Loucy (cell line): ENCODE results near the gene TLK1.

ENCODE experiments used
- H2AFZ ChIP-seq: fragments of 200-600 bp; sonication (generic); 2 replicates; pipeline ENCODE4 v1.6.0; 2016; ENCODE audit warnings: antibody characterized with exemption, mild to moderate bottlenecking, low read length, moderate library complexity
- H3F3A ChIP-seq: fragments of 200-600 bp; 2 replicates; pipeline ENCODE4 v1.6.0; 2016; ENCODE audit warnings: antibody characterized with exemption, low read depth, mild to moderate bottlenecking
- H3K27me3 ChIP-seq: fragments of 200-600 bp; sonication (generic); 2 replicates; pipeline ENCODE4 v1.6.1; 2014; ENCODE audit warnings: low read length, mild to moderate bottlenecking; ENCODE audit not compliant: insufficient read depth, poor library complexity, severe bottlenecking
- H3K36me3 ChIP-seq: fragments of 200-600 bp; sonication (generic); 2 replicates; pipeline ENCODE4 v1.6.1; 2016; ENCODE audit warnings: low read length; ENCODE audit not compliant: insufficient read depth
- H3K4me1 ChIP-seq: fragments of 200-600 bp; sonication (generic); 2 replicates; pipeline ENCODE4 v1.5.1; 2014; ENCODE audit warnings: low read length, mild to moderate bottlenecking; ENCODE audit not compliant: insufficient read depth, poor library complexity, severe bottlenecking
- H3K4me2 ChIP-seq: fragments of 200-600 bp; sonication (generic); 2 replicates; pipeline ENCODE4 v1.6.0; 2014; ENCODE audit warnings: antibody characterized with exemption, low read length, low read depth, mild to moderate bottlenecking; ENCODE audit not compliant: poor library complexity, severe bottlenecking
- H3K4me3 ChIP-seq: fragments of 200-600 bp; sonication (generic); 2 replicates; pipeline ENCODE4 v1.5.1; 2014; ENCODE audit warnings: low read length, mild to moderate bottlenecking, mixed read lengths; ENCODE audit not compliant: poor library complexity, severe bottlenecking
- H3K79me2 ChIP-seq: fragments of 200-600 bp; sonication (generic); 2 replicates; pipeline ENCODE4 v1.6.1; 2014; ENCODE audit warnings: low read length; ENCODE audit not compliant: insufficient read depth
- H3K9ac ChIP-seq: fragments of 200-600 bp; sonication (generic); 2 replicates; pipeline ENCODE4 v1.6.0; 2014; ENCODE audit warnings: mild to moderate bottlenecking, low read depth, low read length, moderate library complexity; ENCODE audit not compliant: poor library complexity, severe bottlenecking
- H3K9me2 ChIP-seq: fragments of 200-600 bp; sonication (generic); replicated peaks from 2 replicates; pipeline ENCODE4 v1.6.1; 2016; ENCODE audit warnings: low read depth, low read length, mixed read lengths
- H3K9me3 ChIP-seq: fragments of 200-600 bp; sonication (generic); 2 replicates; pipeline ENCODE4 v1.6.1; 2014; ENCODE audit warnings: mild to moderate bottlenecking, antibody characterized with exemption, low read length, low read depth; ENCODE audit not compliant: insufficient read depth
- H4K20me1 ChIP-seq: fragments of 200-600 bp; sonication (generic); 2 replicates; pipeline ENCODE4 v1.6.0; 2014; ENCODE audit warnings: antibody characterized with exemption, low read length, mild to moderate bottlenecking; ENCODE audit not compliant: insufficient read depth, poor library complexity, severe bottlenecking
- EZH2phosphoT487 ChIP-seq: fragments of 200-600 bp; IDR thresholded peaks from 2 replicates; pipeline ENCODE4 v1.6.1; 2018; ENCODE audit warnings: antibody characterized with exemption, mild to moderate bottlenecking, moderate library complexity, borderline replicate concordance
- TF ChIP-seq, protein P1 (sequence below): fragments of 200-600 bp; sonication (generic); conservative IDR thresholded peaks from 2 replicates; pipeline ENCODE4 v1.5.1; 2014; ENCODE audit warnings: mild to moderate bottlenecking, antibody characterized with exemption, low read length

TLK1 gene

GRCh38 chr2:171169333-171169732 lies 8.6 kb upstream of the TLK1 start:
- Histone ChIP-seq H3K79me2 (no peaks in the 10 kb centered on the region), H4K20me1 (no peaks in the 10 kb centered on the region), H2AFZ (no peak overlapping the region), H3K9me2 (no peaks in the 10 kb centered on the region), H3K4me2 (no peak overlapping the region), H3K36me3 (no peaks in the 10 kb centered on the region), H3K4me1 (no peaks in the 10 kb centered on the region), H3K4me3 (no peak overlapping the region), H3K9ac (no peak overlapping the region), H3K27me3 (no peaks in the 10 kb centered on the region), H3F3A (no peaks in the 10 kb centered on the region), H3K9me3 (no peaks in the 10 kb centered on the region)
- TF ChIP-seq EZH2phosphoT487: no peak
- TF ChIP-seq, protein P1, sequence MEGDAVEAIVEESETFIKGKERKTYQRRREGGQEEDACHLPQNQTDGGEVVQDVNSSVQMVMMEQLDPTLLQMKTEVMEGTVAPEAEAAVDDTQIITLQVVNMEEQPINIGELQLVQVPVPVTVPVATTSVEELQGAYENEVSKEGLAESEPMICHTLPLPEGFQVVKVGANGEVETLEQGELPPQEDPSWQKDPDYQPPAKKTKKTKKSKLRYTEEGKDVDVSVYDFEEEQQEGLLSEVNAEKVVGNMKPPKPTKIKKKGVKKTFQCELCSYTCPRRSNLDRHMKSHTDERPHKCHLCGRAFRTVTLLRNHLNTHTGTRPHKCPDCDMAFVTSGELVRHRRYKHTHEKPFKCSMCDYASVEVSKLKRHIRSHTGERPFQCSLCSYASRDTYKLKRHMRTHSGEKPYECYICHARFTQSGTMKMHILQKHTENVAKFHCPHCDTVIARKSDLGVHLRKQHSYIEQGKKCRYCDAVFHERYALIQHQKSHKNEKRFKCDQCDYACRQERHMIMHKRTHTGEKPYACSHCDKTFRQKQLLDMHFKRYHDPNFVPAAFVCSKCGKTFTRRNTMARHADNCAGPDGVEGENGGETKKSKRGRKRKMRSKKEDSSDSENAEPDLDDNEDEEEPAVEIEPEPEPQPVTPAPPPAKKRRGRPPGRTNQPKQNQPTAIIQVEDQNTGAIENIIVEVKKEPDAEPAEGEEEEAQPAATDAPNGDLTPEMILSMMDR: no peak

DNA sequence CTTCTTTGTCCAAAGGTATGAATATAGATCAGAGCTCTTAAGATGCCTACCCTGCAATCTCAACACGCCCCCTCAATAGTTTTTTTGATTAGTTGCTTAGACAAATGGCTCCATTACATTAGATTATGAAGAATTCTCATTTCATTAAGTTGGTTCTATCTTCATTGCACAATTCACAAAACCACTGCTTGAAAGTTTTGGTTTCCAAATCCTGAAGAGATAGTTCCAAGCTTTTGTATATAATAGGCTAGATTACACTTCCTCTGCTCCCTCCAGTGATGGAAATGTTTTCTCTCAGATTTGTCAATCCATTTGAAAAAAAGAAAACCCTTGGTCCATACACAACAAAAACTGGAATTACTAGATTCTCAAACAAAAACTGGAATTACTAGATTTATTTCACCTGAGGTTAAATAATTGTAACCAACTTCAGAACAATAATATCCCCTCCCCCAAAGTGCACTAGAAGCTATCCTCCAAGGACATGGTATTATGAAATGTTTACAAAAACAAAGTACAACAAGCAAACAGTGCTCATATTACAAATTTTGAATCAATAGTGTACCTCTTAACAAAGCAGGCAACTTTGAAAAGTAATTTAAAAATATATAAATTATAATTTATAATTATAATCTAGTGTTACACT lies 6.8 kb upstream of the TLK1 start:
- Histone ChIP-seq H3K9me2 (no peaks in the 10 kb centered on the region), H3F3A (peaks cover 6% of the 10 kb centered on the region; the same call in 1 of the 2 replicates), H3K27me3 (no peaks in the 10 kb centered on the region), H2AFZ (no peak overlapping the region), H3K79me2 (0 out of 2 replicates have a peak, but pooled peaks cover under 1% of the 10 kb centered on the region), H3K4me3 (no peak overlapping the region), H4K20me1 (no peaks in the 10 kb centered on the region), H3K4me2 (no peak overlapping the region), H3K4me1 (peaks cover 17% of the 10 kb centered on the region), H3K9me3 (no peaks in the 10 kb centered on the region), H3K9ac (no peak overlapping the region), H3K36me3 (no peaks in the 10 kb centered on the region)
- TF ChIP-seq, protein P1: no peak
- no peak for TF ChIP-seq EZH2phosphoT487

- H3K9me3 ChIP-seq: no peaks in the 10 kb centered on the region
- no peaks in the 10 kb centered on the region for H4K20me1 ChIP-seq
- peaks cover 11% of the 10 kb centered on the region; the same call in 1 of the 2 replicates for H3F3A ChIP-seq
- TF ChIP-seq, protein P1: no peak
- no peak for TF ChIP-seq EZH2phosphoT487
- 0 out of 2 replicates have a peak, but pooled peaks cover 4% of the 10 kb centered on the region for H3K79me2 ChIP-seq
- no peak overlapping the region for H3K4me3 ChIP-seq
- no peaks in the 10 kb centered on the region for H3K9me2 ChIP-seq
- no peak overlapping the region for H3K4me2 ChIP-seq
- H3K36me3 ChIP-seq: no peaks in the 10 kb centered on the region
- no peak overlapping the region for H3K9ac ChIP-seq
- H3K4me1 ChIP-seq: peaks cover 27% of the 10 kb centered on the region
- no peak overlapping the region for H2AFZ ChIP-seq
- no peaks in the 10 kb centered on the region for H3K27me3 ChIP-seq
Observed at GRCh38 chr2:171166328-171166983, 5.8 kb upstream of the TLK1 start.
